Endothelial cell of hepatic sinusoid (primary cell): Measurements from ENCODE around the gene ANO4.

Experiments used
- in situ Hi-C: cut with HindIII; loops from 2 replicates; pipeline ENCODE4 v1.10.0; 2017; ENCODE audit warnings: low sequenced_read_pairs

ANO4 gene

DNA sequence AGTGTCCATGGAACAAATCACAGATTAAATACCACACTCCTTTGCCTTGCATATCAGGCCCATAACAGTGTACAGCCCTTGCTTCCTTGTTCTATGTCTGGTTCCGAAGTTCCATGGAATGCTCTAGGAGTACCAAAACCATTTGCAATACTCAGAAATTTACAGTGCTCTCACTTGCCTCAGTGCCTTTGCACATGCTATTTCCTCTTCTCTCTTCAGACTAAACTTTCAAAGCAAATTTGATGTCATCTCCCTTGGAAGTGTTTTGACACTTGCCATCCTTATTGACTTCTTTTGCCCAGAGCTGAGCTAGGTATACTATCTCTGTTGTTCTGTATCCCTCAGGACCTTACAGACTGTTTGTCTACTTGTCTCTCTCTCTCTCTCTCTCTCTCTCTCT, 6.1 kb downstream of the ANO4 start:
- in situ Hi-C loops, result no loop called here

DNA sequence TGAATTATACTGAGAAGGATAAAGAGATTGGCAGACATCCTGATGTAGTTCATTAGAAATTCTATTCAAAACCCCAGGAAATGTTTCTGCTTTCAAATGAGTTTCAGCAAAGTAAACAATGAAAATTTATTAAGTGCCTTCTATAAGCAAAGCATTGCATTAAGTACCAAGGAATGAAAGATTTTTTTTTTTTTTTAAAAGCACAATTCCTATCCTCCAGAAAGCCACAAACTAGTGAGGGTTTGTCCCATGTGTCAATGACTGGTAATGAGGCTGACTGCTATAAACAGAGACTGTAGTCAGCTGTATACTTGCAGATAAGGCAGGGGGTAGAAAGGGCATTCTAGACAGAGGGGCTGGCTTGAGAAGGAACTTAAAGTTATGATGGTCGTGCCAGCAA, 6.7 kb downstream of the ANO4 start:
- in situ Hi-C loops, result no loop called here

DNA sequence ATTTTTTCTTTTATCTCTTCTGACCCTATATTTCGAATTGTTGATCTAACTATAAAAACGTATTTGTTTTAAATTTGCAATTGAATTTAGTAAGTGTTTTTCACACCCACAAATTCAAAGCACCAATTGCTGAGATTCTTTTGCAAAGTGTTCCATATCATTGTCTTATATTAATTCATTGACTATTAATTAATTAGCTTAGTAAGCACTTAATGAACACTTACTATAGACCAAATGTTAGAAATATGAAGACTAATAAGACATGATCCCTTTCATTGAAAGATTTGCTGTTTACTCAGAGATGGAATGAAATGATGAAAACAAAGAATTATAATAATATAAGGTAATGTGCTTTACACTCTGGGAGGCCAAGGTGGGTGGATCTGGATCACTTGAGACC, 14.2 kb downstream of the ANO4 start:
- in situ Hi-C loops, result no loop called here

DNA sequence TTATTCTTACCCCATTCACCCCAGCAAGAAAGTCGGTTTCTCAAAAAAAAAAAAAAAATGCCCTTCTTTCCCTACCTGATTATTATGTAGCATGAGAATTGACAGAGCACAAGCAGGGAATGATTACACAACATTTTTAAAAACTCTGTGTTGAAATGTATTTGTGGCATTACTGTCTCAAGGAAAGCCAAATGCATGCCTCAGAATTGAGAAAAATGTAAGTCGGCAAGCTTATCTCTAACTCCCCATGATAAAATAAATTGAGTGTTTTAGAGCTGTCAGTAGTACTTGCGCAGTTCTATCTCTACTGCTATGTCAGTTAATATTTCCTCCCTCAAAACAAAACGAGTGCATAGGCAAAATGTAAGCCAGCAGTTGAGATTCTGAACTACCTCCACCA, 25.7 kb downstream of the ANO4 start:
- in situ Hi-C loops, result no loop called here

- in situ Hi-C loops, result no loop called here
Measured at GRCh38 chr12:100823963-100824362, 29.4 kb downstream of the ANO4 start.

GRCh38 chr12:100824476-100824875, 29.9 kb downstream of the ANO4 start:
- in situ Hi-C loops, result no loop called here

GRCh38 chr12:100826323-100826722, 31.7 kb downstream of the ANO4 start:
- in situ Hi-C loops, result loop anchor here (5.0 kb wide), 2 partner anchors 34 to 46 kb away; partner anchors contain the start of gene ANO4

DNA sequence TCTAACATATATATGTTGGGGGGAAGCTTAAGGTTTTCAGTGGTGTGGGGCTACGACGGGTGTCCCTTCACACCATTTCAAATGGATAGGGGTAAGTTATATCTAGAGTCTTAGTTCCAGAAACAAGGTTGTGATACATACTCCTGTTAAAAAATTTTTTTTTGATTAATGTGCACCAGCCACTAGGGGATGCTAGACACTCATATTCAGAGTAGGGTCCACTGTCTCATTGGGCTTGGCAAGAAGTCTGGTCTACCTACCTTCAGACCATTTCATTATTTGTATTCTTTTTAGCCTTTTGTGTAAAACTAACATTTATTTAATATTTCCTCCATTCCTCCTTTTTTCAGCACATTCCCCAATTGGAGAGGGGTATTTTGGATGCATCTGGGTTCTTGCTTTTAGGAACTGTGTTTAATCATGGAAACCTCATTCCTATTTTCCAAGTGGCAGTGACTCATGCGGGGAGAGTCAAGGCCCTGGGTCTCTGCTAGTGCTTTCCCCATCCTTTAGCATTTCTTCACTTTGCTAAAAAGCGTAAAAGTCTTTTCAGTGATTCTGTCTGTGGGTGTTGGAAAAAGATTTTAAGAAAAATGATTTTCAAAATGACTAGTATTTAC, 33.4 kb downstream of the ANO4 start:
- in situ Hi-C loops, result loop anchor here (5.0 kb wide), 2 partner anchors 36 to 44 kb away; partner anchors contain the start of gene ANO4

- in situ Hi-C loops, result no loop called here
Measured at GRCh38 chr12:100830003-100830795, 35.6 kb downstream of the ANO4 start.

GRCh38 chr12:100833282-100833681, 38.7 kb downstream of the ANO4 start:
- in situ Hi-C loops, result no loop called here

GRCh38 chr12:100840748-100841147, 46.2 kb downstream of the ANO4 start:
- in situ Hi-C loops, result no loop called here

- in situ Hi-C loops, result no loop called here
Measured at GRCh38 chr12:100842156-100842555, 47.6 kb downstream of the ANO4 start.

- in situ Hi-C loops, result no loop called here
Measured at GRCh38 chr12:100843061-100843460, 48.5 kb downstream of the ANO4 start.

- in situ Hi-C loops, result no loop called here
Measured at GRCh38 chr12:100845095-100845494, 50.5 kb downstream of the ANO4 start.

DNA sequence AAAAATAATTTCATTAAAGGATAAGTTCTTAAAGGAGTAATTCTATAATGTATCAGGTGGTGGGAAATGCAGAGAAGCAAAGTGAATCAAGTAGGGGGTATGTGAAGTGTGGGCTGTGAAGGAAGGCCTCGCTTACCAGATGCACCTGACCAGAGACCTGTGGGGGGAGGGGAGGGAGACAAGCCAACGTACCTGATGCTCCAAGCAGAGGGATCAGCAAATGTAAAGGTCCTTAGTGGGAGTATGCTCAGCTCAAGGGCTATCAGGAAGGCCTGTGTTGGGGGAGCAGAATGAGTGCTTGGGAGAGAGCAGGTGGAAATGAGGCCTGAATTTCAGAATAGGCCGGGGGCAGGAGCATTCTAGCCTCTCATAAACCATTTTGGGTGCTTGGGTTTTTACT, 57.1 kb downstream of the ANO4 start:
- in situ Hi-C loops, result no loop called here

GRCh38 chr12:100857418-100857817, 62.8 kb downstream of the ANO4 start:
- in situ Hi-C loops, result no loop called here

- in situ Hi-C loops, result no loop called here
Measured at GRCh38 chr12:100857971-100858370, 63.4 kb downstream of the ANO4 start.

DNA sequence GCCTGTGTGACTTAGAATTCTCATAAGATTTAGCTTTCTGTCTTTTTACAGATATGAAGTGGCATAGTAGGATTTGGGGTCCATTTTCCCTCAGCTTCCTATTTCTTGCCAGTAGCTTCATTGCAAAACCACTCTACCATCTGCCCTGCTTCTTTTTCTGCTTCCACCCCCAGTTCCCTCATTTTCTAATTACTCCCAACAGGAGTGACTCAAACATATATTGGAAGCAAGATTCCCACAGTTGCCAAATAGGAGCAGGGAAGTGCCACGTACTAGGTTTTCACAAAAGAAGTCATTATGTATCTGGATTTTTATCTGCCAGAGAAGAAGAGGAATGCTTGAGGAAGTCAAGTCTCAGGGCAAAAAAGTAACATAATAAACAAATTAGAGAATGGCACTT, 64.1 kb downstream of the ANO4 start:
- in situ Hi-C loops, result no loop called here

GRCh38 chr12:100859063-100859627, 64.6 kb downstream of the ANO4 start:
- in situ Hi-C loops, result no loop called here

- in situ Hi-C loops, result no loop called here
Measured at GRCh38 chr12:100860611-100861010, 66.0 kb downstream of the ANO4 start.

DNA sequence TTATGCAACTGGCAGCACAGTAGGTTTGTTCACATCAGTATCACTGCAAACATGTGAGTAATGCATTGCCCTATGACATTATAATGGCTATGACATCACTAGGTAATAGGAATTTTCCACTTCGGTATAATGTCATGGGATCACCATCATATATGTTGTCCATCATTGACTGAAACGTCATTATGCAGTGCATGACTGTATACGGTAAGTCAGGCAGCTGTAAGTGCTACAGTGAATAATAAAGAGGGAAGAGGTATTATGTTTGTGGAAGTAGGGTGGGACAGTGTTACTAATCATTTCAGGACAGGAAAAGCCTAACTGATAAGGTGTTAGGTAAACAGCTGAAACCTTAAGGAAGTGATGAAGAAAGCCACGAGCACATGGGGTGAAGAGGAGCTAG, 68.1 kb downstream of the ANO4 start:
- in situ Hi-C loops, result no loop called here

DNA sequence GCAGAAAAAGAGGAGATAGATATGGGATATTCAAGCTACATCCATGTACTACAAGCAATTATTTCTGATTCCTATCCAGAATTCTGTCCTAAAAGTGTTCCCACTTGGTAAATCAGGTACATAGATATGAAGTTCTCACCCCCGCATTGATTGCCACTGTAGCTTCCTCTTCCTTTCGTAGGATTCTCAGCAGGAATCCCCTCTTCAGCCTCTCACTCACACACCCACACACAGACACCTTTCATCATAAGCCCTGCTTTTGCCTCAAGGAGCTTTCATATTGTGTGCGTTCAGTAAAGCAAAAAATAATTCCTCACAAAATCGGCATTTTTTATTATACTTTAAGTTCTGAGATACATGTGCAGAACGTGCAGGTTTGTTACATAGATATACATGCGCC, 69.8 kb downstream of the ANO4 start:
- in situ Hi-C loops, result no loop called here
